ENCODE data around the gene ERCC1. TPM values are rescaled to one million over a fixed set of nuclear protein-coding genes. Genes with fewer than 3 reads are reported as not detected.

Gene ERCC1
- total RNA-seq, 1 experiment from 2014 or later = 62.4 TPM

GRCh38 chr19:45443462-45444317, 20.0 kb upstream of the ERCC1 start:
- peaks cover 26 to 35% of the 10 kb centered on the region in 2 experiments for H3K4me1 Mint-ChIP-seq
- H3K36me3 Mint-ChIP-seq (ENCODE audit: insufficient read depth in 1 of 3, low read depth in 3 of 3) = no peaks in the 10 kb centered on the region
- H3K56ac ChIP-seq (ENCODE audit: insufficient read length, low read depth, low read length) = no peak overlapping the region
- no peaks in the 10 kb centered on the region for H4K20me1 ChIP-seq (ENCODE audit: control insufficient read depth, insufficient read depth, insufficient read length)
- peak overlapping the region; percentile 56 for H3T11ph ChIP-seq (ENCODE audit: low read length)
- H3K4ac ChIP-seq (ENCODE audit: low read depth, low read length) = peak overlapping the region; percentile 89; the same call in 1 of the 2 replicates
- no peak overlapping the region for H2AFZ ChIP-seq (ENCODE audit: low read length)
- peak overlapping the region; percentile 98 for H3K18ac ChIP-seq (ENCODE audit: insufficient read length, low read depth, low read length)
- no peaks in the 10 kb centered on the region for H3K27me3 ChIP-seq (ENCODE audit: insufficient read depth, low read length)
- H3K27ac ChIP-seq (ENCODE audit: insufficient read length, low read depth, low read length) = peak overlapping the region; percentile 73
- H3K23ac ChIP-seq (ENCODE audit: insufficient read length, low read depth, low read length) = no peak overlapping the region
- TF ChIP-seq CTCF (conservative IDR thresholded peaks at IDR 0.05) = no peak
- H2BK120ac ChIP-seq (ENCODE audit: low read depth, low read length, poor library complexity, severe bottlenecking) = peak overlapping the region; percentile 94
- peak overlapping the region; percentile 82 for H2BK12ac ChIP-seq (ENCODE audit: insufficient read length, low read depth, low read length)
- H3K9ac ChIP-seq (ENCODE audit: extremely low read depth, insufficient read length, low read length) = peak overlapping the region; percentile 87
- peaks cover 8% of the 10 kb centered on the region; the same call in 1 of the 2 replicates for H3K27me3 Mint-ChIP-seq (ENCODE audit: low read depth)
- no peaks in the 10 kb centered on the region for H3K9me3 ChIP-seq (ENCODE audit: control insufficient read depth, low read depth, low read length)
- H2BK15ac ChIP-seq (ENCODE audit: low read depth, low read length) = no peak overlapping the region
- no peak overlapping the region for H4K91ac ChIP-seq (ENCODE audit: insufficient read length, low read depth, low read length)
- peak overlapping the region; percentile 77 to 94 for H3K4me3 Mint-ChIP-seq
- H3K4me2 ChIP-seq (ENCODE audit: insufficient read depth, insufficient read length, low read length) = peak overlapping the region; percentile 76
- H3K14ac ChIP-seq (ENCODE audit: insufficient read depth, low read length) = peak overlapping the region; percentile 99
- no peaks in the 10 kb centered on the region for H3K79me2 ChIP-seq (ENCODE audit: insufficient read depth, low read length)
- no peak overlapping the region for H4K8ac ChIP-seq (replicated peaks; ENCODE audit: insufficient read length, low read depth, low read length)
- H3K79me1 ChIP-seq (ENCODE audit: insufficient read depth, low read depth, low read length, poor library complexity, severe bottlenecking) = no peaks in the 10 kb centered on the region
- H3K9me3 Mint-ChIP-seq = peaks cover 0 to 3% of the 10 kb centered on the region in 2 experiments; a peak in 1 of 5 replicates
- no peak overlapping the region for H2AK5ac ChIP-seq (ENCODE audit: insufficient read length, low read length)
- peaks cover 10% of the 10 kb centered on the region for H3K23me2 ChIP-seq (ENCODE audit: insufficient read length, low read depth, low read length, poor library complexity, severe bottlenecking)
- no CpG with 5 or more reads among the region's 49 CpGs for WGBS (ENCODE audit: extremely low coverage, insufficient read length, low lambda C conversion rate)
- H2BK5ac ChIP-seq (ENCODE audit: insufficient read length, low read length) = no peak overlapping the region
- H4K5ac ChIP-seq (ENCODE audit: insufficient read length, low read depth, low read length) = no peak overlapping the region
- peak; percentile 98 for DNase-seq
- peak overlapping the region; percentile 95 to 97 (median 97); a peak in 6 of 7 replicates for H3K27ac Mint-ChIP-seq
- H2BK20ac ChIP-seq (ENCODE audit: low read depth, low read length, poor library complexity, severe bottlenecking) = no peak overlapping the region
- H3K4me1 ChIP-seq (ENCODE audit: insufficient read depth, low read length) = peaks cover 2% of the 10 kb centered on the region; the same call in 1 of the 2 replicates

Measured in H9 (cell line).